ENCODE measurements around the gene NEURL4. TPM values are rescaled to one million over a fixed set of nuclear protein-coding genes. Genes with fewer than 3 reads are reported as not detected.

Gene NEURL4
- total and polyA plus RNA-seq, 2 experiments from 2014 or later = 6.3 to 42.3 TPM

DNA sequence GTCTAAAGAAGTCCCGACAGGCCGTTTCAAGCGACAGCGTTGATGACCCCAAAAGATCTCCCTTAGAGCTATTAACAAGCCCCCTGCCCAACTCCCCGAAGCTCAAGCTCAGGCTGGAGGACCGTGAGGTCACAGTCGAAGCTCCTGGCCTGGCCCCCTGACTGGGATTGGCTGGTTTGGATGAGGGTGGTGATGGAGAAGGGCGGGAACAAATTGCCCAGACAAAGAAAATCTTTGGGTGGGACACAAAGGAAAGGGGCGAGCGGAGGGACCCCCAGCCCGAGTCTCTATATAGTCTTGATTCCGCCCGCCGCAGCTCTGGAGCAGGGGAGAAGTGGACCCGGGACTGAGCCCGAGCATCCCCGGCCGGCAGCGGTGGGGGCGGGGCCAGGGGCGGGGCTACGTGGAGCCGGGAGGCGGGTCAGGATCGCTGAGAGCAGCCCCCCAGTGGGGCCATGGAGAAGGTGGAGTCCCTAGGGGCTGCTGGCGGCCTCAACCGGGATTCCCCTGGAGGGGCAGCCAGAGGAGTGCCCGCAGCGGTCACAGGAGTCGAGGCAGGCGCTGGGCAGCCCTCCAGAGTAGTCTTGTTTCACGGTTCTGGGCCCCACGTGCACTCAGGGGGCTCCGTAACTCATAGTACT is 982 bp upstream of the NEURL4 start:
- H3K36me3 ChIP-seq (ENCODE audit: insufficient read depth) = no peaks in the 10 kb centered on the region
- peaks cover 14% of the 10 kb centered on the region for H3K79me2 ChIP-seq (replicated peaks; ENCODE audit: insufficient read depth)
- peaks cover 17% of the 10 kb centered on the region for H3K36me3 Mint-ChIP-seq (ENCODE audit: low read depth)
- peaks cover 9% of the 10 kb centered on the region for H3K27me3 Mint-ChIP-seq (ENCODE audit: insufficient read depth, low read depth, poor library complexity)
- H4K20me1 ChIP-seq (replicated peaks; ENCODE audit: insufficient read depth) = no peaks in the 10 kb centered on the region
- H3F3A ChIP-seq (replicated peaks; ENCODE audit: low read depth) = peaks cover 19% of the 10 kb centered on the region; the same call in 1 of the 2 replicates
- H3K9me2 ChIP-seq (ENCODE audit: insufficient read depth) = no peaks in the 10 kb centered on the region
- TF ChIP-seq EZH2 (IDR thresholded peaks at IDR 0.05; ENCODE audit: low read depth, unreplicated experiment) (no peak), CREB1 (CRISPR knock-in tag; IDR thresholded peaks at IDR 0.05; ENCODE audit: low read depth) (peak; percentile 40; the same call in 1 of the 2 replicates), POLR2AphosphoS5 (IDR thresholded peaks at IDR 0.05; ENCODE audit: low read depth) (peak; percentile 58), EZH2phosphoT487 (IDR thresholded peaks at IDR 0.05; ENCODE audit: unreplicated experiment) (no peak)
- peak overlapping the region; percentile 33 for H2AFZ ChIP-seq
- H3K27ac ChIP-seq (ENCODE audit: low read depth) = peak overlapping the region; percentile 93
- H3K4me3 ChIP-seq = peak overlapping the region; percentile 70
- ATAC-seq = peak; percentile 80
- peaks cover 10% of the 10 kb centered on the region for H3K4me1 ChIP-seq (ENCODE audit: insufficient read depth)
- no peaks in the 10 kb centered on the region for H3K9me3 Mint-ChIP-seq
- peak overlapping the region; percentile 95 for H3K4me2 ChIP-seq
- H3K4me1 Mint-ChIP-seq = peaks cover 22% of the 10 kb centered on the region
- H3K4me3 Mint-ChIP-seq = peak overlapping the region; percentile 99
- DNase-seq (ENCODE audit: low spot score) = peak; percentile 92
- no peaks in the 10 kb centered on the region for H3K27me3 ChIP-seq (ENCODE audit: insufficient read depth)
- H3K27ac Mint-ChIP-seq = peak overlapping the region; percentile 97

DNA sequence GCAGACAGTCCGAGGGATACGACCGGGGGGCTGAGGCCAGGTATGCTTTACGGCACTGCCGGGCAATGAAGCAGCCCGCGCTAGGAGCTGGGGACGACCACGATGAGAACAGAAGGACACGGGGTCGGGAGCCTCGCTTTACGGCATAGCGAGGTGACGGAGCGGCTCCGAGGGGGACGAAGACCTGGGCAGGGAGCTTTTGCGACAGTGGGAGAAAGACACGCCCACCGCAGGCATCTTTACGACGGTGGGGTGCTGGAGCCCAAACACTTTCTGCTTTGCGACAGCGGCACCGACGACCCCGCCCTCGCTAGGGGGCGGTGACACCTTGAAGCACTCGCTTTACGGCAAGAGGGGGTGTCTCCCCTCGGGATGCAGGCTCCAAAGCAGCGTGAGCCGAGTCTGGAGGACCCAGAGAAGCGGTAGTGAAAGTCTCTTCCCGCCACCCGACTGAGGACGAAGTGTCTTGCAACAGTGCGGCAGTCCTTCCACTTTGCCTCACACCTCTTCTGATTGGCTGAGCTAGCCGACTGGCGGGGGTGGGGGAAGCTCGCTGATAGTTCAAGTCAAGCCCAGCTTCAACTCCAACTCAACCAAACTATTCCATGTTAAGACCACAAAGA is 350 bp upstream of the NEURL4 start:
- peak overlapping the region; percentile 93 for H3K27ac ChIP-seq (ENCODE audit: low read depth)
- peak overlapping the region; percentile 33 for H2AFZ ChIP-seq
- TF ChIP-seq JUNB (IDR thresholded peaks at IDR 0.05; ENCODE audit: unreplicated experiment) (no peak), ZNF331 (CRISPR knock-in tag; IDR thresholded peaks at IDR 0.05; ENCODE audit: low read depth) (no peak), NANOG (IDR thresholded peaks at IDR 0.05; ENCODE audit: borderline replicate concordance) (no peak), ZNF114 (CRISPR knock-in tag; IDR thresholded peaks at IDR 0.05) (no peak), POLR2AphosphoS5 (IDR thresholded peaks at IDR 0.05; ENCODE audit: low read depth) (peak; percentile 76), STAT1 (IDR thresholded peaks at IDR 0.05; ENCODE audit: unreplicated experiment) (no peak), EZH2 (IDR thresholded peaks at IDR 0.05; ENCODE audit: low read depth, unreplicated experiment) (no peak), EZH2phosphoT487 (IDR thresholded peaks at IDR 0.05; ENCODE audit: unreplicated experiment) (no peak)
- TF ChIP-seq, protein P1, sequence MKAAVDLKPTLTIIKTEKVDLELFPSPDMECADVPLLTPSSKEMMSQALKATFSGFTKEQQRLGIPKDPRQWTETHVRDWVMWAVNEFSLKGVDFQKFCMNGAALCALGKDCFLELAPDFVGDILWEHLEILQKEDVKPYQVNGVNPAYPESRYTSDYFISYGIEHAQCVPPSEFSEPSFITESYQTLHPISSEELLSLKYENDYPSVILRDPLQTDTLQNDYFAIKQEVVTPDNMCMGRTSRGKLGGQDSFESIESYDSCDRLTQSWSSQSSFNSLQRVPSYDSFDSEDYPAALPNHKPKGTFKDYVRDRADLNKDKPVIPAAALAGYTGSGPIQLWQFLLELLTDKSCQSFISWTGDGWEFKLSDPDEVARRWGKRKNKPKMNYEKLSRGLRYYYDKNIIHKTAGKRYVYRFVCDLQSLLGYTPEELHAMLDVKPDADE (IDR thresholded peaks at IDR 0.05) = peak; percentile 86
- TF ChIP-seq, protein P2, sequence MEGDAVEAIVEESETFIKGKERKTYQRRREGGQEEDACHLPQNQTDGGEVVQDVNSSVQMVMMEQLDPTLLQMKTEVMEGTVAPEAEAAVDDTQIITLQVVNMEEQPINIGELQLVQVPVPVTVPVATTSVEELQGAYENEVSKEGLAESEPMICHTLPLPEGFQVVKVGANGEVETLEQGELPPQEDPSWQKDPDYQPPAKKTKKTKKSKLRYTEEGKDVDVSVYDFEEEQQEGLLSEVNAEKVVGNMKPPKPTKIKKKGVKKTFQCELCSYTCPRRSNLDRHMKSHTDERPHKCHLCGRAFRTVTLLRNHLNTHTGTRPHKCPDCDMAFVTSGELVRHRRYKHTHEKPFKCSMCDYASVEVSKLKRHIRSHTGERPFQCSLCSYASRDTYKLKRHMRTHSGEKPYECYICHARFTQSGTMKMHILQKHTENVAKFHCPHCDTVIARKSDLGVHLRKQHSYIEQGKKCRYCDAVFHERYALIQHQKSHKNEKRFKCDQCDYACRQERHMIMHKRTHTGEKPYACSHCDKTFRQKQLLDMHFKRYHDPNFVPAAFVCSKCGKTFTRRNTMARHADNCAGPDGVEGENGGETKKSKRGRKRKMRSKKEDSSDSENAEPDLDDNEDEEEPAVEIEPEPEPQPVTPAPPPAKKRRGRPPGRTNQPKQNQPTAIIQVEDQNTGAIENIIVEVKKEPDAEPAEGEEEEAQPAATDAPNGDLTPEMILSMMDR (conservative IDR thresholded peaks at IDR 0.05; ENCODE audit: low read depth in 2 of 2) = no peak
- TF ChIP-seq, protein P3, sequence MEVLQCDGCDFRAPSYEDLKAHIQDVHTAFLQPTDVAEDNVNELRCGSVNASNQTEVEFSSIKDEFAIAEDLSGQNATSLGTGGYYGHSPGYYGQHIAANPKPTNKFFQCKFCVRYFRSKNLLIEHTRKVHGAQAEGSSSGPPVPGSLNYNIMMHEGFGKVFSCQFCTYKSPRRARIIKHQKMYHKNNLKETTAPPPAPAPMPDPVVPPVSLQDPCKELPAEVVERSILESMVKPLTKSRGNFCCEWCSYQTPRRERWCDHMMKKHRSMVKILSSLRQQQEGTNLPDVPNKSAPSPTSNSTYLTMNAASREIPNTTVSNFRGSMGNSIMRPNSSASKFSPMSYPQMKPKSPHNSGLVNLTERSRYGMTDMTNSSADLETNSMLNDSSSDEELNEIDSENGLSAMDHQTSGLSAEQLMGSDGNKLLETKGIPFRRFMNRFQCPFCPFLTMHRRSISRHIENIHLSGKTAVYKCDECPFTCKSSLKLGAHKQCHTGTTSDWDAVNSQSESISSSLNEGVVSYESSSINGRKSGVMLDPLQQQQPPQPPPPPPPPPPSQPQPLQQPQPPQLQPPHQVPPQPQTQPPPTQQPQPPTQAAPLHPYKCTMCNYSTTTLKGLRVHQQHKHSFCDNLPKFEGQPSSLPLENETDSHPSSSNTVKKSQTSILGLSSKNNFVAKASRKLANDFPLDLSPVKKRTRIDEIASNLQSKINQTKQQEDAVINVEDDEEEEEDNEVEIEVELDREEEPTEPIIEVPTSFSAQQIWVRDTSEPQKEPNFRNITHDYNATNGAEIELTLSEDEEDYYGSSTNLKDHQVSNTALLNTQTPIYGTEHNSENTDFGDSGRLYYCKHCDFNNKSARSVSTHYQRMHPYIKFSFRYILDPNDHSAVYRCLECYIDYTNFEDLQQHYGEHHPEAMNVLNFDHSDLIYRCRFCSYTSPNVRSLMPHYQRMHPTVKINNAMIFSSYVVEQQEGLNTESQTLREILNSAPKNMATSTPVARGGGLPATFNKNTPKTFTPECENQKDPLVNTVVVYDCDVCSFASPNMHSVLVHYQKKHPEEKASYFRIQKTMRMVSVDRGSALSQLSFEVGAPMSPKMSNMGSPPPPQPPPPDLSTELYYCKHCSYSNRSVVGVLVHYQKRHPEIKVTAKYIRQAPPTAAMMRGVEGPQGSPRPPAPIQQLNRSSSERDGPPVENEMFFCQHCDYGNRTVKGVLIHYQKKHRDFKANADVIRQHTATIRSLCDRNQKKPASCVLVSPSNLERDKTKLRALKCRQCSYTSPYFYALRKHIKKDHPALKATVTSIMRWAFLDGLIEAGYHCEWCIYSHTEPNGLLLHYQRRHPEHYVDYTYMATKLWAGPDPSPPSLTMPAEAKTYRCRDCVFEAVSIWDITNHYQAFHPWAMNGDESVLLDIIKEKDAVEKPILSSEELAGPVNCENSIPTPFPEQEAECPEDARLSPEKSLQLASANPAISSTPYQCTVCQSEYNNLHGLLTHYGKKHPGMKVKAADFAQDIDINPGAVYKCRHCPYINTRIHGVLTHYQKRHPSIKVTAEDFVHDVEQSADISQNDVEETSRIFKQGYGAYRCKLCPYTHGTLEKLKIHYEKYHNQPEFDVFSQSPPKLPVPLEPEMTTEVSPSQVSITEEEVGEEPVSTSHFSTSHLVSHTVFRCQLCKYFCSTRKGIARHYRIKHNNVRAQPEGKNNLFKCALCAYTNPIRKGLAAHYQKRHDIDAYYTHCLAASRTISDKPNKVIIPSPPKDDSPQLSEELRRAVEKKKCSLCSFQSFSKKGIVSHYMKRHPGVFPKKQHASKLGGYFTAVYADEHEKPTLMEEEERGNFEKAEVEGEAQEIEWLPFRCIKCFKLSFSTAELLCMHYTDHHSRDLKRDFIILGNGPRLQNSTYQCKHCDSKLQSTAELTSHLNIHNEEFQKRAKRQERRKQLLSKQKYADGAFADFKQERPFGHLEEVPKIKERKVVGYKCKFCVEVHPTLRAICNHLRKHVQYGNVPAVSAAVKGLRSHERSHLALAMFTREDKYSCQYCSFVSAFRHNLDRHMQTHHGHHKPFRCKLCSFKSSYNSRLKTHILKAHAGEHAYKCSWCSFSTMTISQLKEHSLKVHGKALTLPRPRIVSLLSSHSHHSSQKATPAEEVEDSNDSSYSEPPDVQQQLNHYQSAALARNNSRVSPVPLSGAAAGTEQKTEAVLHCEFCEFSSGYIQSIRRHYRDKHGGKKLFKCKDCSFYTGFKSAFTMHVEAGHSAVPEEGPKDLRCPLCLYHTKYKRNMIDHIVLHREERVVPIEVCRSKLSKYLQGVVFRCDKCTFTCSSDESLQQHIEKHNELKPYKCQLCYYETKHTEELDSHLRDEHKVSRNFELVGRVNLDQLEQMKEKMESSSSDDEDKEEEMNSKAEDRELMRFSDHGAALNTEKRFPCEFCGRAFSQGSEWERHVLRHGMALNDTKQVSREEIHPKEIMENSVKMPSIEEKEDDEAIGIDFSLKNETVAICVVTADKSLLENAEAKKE (CRISPR knock-in tag; IDR thresholded peaks at IDR 0.05) = no peak

More for the DNA sequence above, 350 bp upstream of the NEURL4 start:
- peaks cover 10% of the 10 kb centered on the region for H3K4me1 ChIP-seq (ENCODE audit: insufficient read depth)
- H3K4me3 Mint-ChIP-seq = peak overlapping the region; percentile 99
- no peaks in the 10 kb centered on the region for H3K9me2 ChIP-seq (ENCODE audit: insufficient read depth)
- H3K9me3 Mint-ChIP-seq = no peaks in the 10 kb centered on the region
- peaks cover 22% of the 10 kb centered on the region for H3F3A ChIP-seq (replicated peaks; ENCODE audit: low read depth)
- peaks cover 14% of the 10 kb centered on the region for H3K79me2 ChIP-seq (replicated peaks; ENCODE audit: insufficient read depth)
- ATAC-seq (peak; percentile 72), DNase-seq (ENCODE audit: low spot score) (peak; percentile 99)
- peaks cover 17% of the 10 kb centered on the region for H3K36me3 Mint-ChIP-seq (ENCODE audit: low read depth)
- H4K20me1 ChIP-seq (replicated peaks; ENCODE audit: insufficient read depth) = no peaks in the 10 kb centered on the region
- H3K27me3 ChIP-seq (ENCODE audit: insufficient read depth) = no peaks in the 10 kb centered on the region
- H3K4me1 Mint-ChIP-seq = peaks cover 22% of the 10 kb centered on the region
- H3K36me3 ChIP-seq (ENCODE audit: insufficient read depth) = no peaks in the 10 kb centered on the region
- H3K27me3 Mint-ChIP-seq (ENCODE audit: insufficient read depth, low read depth, poor library complexity) = peaks cover 9% of the 10 kb centered on the region
- H3K27ac Mint-ChIP-seq = peak overlapping the region; percentile 97
- peak overlapping the region; percentile 99 for H3K4me2 ChIP-seq
- peak overlapping the region; percentile 70 for H3K4me3 ChIP-seq

Data from GM23338 (cell line).